ENCODE data around the gene LHFPL3. TPM values are rescaled to one million over a fixed set of nuclear protein-coding genes. Genes with fewer than 3 reads are reported as not detected.

Gene LHFPL3
- total and polyA plus RNA-seq, 2 donors (not counting 1 experiment from before 2014, with no cell fraction given): not detected

GRCh38 chr7:104825099-104825498 is 496.7 kb downstream of the LHFPL3 start:
- H3K27me3 ChIP-seq (replicated peaks in 1 of 4; ENCODE audit: control extremely low read depth in 1 of 4, control insufficient read depth in 3 of 4, insufficient read depth in 4 of 4, low read length in 3 of 4): no peaks in the 10 kb centered on the region
- ATAC-seq (ENCODE audit: low read depth) (no peak), DNase-seq (no peak)
- H3K79me2 ChIP-seq (ENCODE audit: control insufficient read depth, insufficient read depth, low read length): no peaks in the 10 kb centered on the region
- Mint-ChIP-seq H3K9me3 (ENCODE audit: insufficient read depth) (no peaks in the 10 kb centered on the region), H3K27me3 (no peaks in the 10 kb centered on the region), H3K27ac (no peak overlapping the region), H3K4me3 (no peak overlapping the region), H3K4me1 (no peaks in the 10 kb centered on the region)
- no peaks in the 10 kb centered on the region for H4K20me1 ChIP-seq (ENCODE audit: control insufficient read depth, insufficient read depth, low read length, poor library complexity, severe bottlenecking)
- ChIA-PET POLR2A (no interaction called here), CTCF (no interaction called here)
- H3K27ac ChIP-seq (ENCODE audit: low read length in 2 of 2): no peak overlapping the region
- no peaks in the 10 kb centered on the region for H3K36me3 ChIP-seq (replicated peaks in 1 of 2; ENCODE audit: control extremely low read depth in 1 of 2, control insufficient read depth in 1 of 2, extremely low read depth in 1 of 2, insufficient read depth in 2 of 2, low read length in 1 of 2)
- H2AFZ ChIP-seq (ENCODE audit: insufficient read depth, low read depth, low read length, poor library complexity, severe bottlenecking): no peak overlapping the region
- no peaks in the 10 kb centered on the region for H3K9me3 ChIP-seq (ENCODE audit: control extremely low read depth in 1 of 3, control insufficient read depth in 2 of 3, insufficient read depth in 1 of 3, low read length in 2 of 3)
- H3K9ac ChIP-seq (ENCODE audit: low read length): no peak overlapping the region
- no peak for TF ChIP-seq CTCF (IDR thresholded peaks at IDR 0.05)
- TF ChIP-seq EZH2 (IDR thresholded peaks at IDR 0.05; ENCODE audit: borderline replicate concordance, insufficient read depth, low read depth, low read length, poor library complexity, severe bottlenecking): no peak
- H3K4me1 ChIP-seq (ENCODE audit: control insufficient read depth in 2 of 2, insufficient read depth in 2 of 2, low read length in 2 of 2): no peaks in the 10 kb centered on the region
- intact Hi-C loops (cut with micrococcal nuclease): no loop called here
- H3K4me3 ChIP-seq (ENCODE audit: control extremely low read depth in 1 of 5, extremely low read depth in 1 of 5, insufficient read depth in 1 of 5, low read depth in 2 of 5, low read length in 4 of 5): no peak overlapping the region
- no peak overlapping the region for H3K4me2 ChIP-seq (replicated peaks; ENCODE audit: low read depth, low read length, poor library complexity, severe bottlenecking)

- intact Hi-C loops (cut with micrococcal nuclease): no loop called here
- no peaks in the 10 kb centered on the region for H3K9me3 ChIP-seq (ENCODE audit: control extremely low read depth in 1 of 3, control insufficient read depth in 2 of 3, insufficient read depth in 1 of 3, low read length in 2 of 3)
- 96% methylated on average over 3 of the region's 4 CpGs for WGBS (ENCODE audit: insufficient coverage)
- no peaks in the 10 kb centered on the region for H3K4me1 ChIP-seq (ENCODE audit: control insufficient read depth in 2 of 2, insufficient read depth in 2 of 2, low read length in 2 of 2)
- ATAC-seq (ENCODE audit: low read depth): no peak
- H3K9ac ChIP-seq (ENCODE audit: low read length): no peak overlapping the region
- TF ChIP-seq CTCF (IDR thresholded peaks at IDR 0.05) (no peak), EZH2 (IDR thresholded peaks at IDR 0.05; ENCODE audit: borderline replicate concordance, insufficient read depth, low read depth, low read length, poor library complexity, severe bottlenecking) (no peak)
- ChIA-PET POLR2A (no interaction called here), CTCF (interaction anchor here (1.1 kb wide), 1 partner anchor 22 kb away, joined by 5 read pairs; no protein-coding TSS in a partner anchor)
- no peaks in the 10 kb centered on the region for H3K9me3 Mint-ChIP-seq (ENCODE audit: insufficient read depth)
- no peak overlapping the region for H3K27ac ChIP-seq (ENCODE audit: low read length in 2 of 2)
- H3K79me2 ChIP-seq (ENCODE audit: control insufficient read depth, insufficient read depth, low read length): no peaks in the 10 kb centered on the region
- no peaks in the 10 kb centered on the region for H3K27me3 ChIP-seq (replicated peaks in 1 of 4; ENCODE audit: control extremely low read depth in 1 of 4, control insufficient read depth in 3 of 4, insufficient read depth in 4 of 4, low read length in 3 of 4)
- H3K27me3 Mint-ChIP-seq: no peaks in the 10 kb centered on the region
- no peak for DNase-seq
- no peaks in the 10 kb centered on the region for H3K4me1 Mint-ChIP-seq
- no peaks in the 10 kb centered on the region for H4K20me1 ChIP-seq (ENCODE audit: control insufficient read depth, insufficient read depth, low read length, poor library complexity, severe bottlenecking)
- H3K4me3 Mint-ChIP-seq: no peak overlapping the region
- no peak overlapping the region for H3K4me2 ChIP-seq (replicated peaks; ENCODE audit: low read depth, low read length, poor library complexity, severe bottlenecking)
- H3K4me3 ChIP-seq (ENCODE audit: control extremely low read depth in 1 of 5, extremely low read depth in 1 of 5, insufficient read depth in 1 of 5, low read depth in 2 of 5, low read length in 4 of 5): no peak overlapping the region
- no peaks in the 10 kb centered on the region for H3K36me3 ChIP-seq (replicated peaks in 1 of 2; ENCODE audit: control extremely low read depth in 1 of 2, control insufficient read depth in 1 of 2, extremely low read depth in 1 of 2, insufficient read depth in 2 of 2, low read length in 1 of 2)
- no peak overlapping the region for H2AFZ ChIP-seq (ENCODE audit: insufficient read depth, low read depth, low read length, poor library complexity, severe bottlenecking)
- no peak overlapping the region for H3K27ac Mint-ChIP-seq
Observed at GRCh38 chr7:104826135-104826534, 497.7 kb downstream of the LHFPL3 start.

Data from B cell (primary cell).